Esophagus squamous epithelium (tissue), 4 donors: Measurements from ENCODE around the gene GEMIN7.

Source experiments
- CTCF ChIP-seq, 6 experiments: fragments of 450-650 bp in 4 of 6; fragments of 200-600 bp in 2 of 6; sonication (generic) in 2 of 6; IDR thresholded peaks; one replicate each; pipeline ENCODE4 v1.5.1; 2016 to 2019; ENCODE audit warnings: antibody characterized with exemption in 6 of 6, mild to moderate bottlenecking in 4 of 6, moderate library complexity in 4 of 6
- POLR2A ChIP-seq, 4 donors: fragments of 450-650 bp; IDR thresholded peaks; one replicate each; pipeline ENCODE4 v1.6.1; 2017; ENCODE audit warnings: antibody characterized with exemption in 4 of 4, mild to moderate bottlenecking in 4 of 4, moderate library complexity in 3 of 4

DNA sequence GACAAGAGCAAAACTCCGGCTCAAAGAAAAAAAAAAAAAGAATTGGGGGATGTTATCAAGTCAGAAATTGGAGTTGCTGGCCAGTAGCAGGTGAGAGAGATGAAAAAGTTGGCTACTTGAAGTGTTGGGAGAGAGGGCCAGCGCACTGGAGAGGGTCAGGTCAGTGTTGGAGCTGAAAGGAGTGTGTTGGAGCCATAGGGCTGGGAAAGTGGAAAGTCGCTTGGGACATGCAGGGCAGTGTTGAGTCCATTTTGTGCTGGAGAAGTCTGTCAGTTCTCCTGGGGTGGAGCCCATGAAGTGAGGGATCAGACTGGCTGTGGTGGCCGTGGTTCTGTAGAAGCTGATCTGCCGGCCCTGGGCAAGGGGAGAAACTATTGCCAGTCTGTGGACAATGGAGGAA lies 15.6 kb downstream of the GEMIN7 start:
- TF ChIP-seq POLR2A (IDR thresholded peaks at IDR 0.05) (no peak), CTCF (IDR thresholded peaks at IDR 0.05) (no peak)
